Gastroesophageal sphincter (tissue), 4 donors: ENCODE data around the gene ABCC6. TPM values are rescaled to one million over a fixed set of nuclear protein-coding genes. Genes with fewer than 3 reads are reported as not detected.
"Not testable (repeated sequence)": the region's sequence is repeated elsewhere in the genome, so short reads cannot be mapped to it uniquely, and the experiment has no call there.

ENCODE experiments used
- ATAC-seq: fragments of 150-250 bp; one replicate; pipeline ENCODE4 v1.9.1; 2016; ENCODE audit warnings: mild to moderate bottlenecking, moderate library complexity
- H3K27ac ChIP-seq, 4 donors: fragments of 200-600 bp; sonication (generic) in 3 of 4; 1 replicate in 3 of 4; 2 replicates in 1 of 4; pipeline ENCODE4 v1.5.1; 2016 to 2019
- H3K27me3 ChIP-seq: fragments of 200-600 bp; sonication (generic); one replicate; pipeline ENCODE4 v1.5.1; 2019
- H3K36me3 ChIP-seq, 2 donors: fragments of 200-600 bp; sonication (generic); one replicate each; pipeline ENCODE4 v1.5.1; 2019; ENCODE audit warnings: control low read depth in 1 of 2
- H3K4me1 ChIP-seq, 3 donors: fragments of 200-600 bp; sonication (generic); 1 replicate in 2 of 3; 2 replicates in 1 of 3; pipeline ENCODE4 v1.5.1; 2016 to 2019; ENCODE audit warnings: control low read depth in 2 of 3
- H3K4me3 ChIP-seq, 2 donors: fragments of 200-600 bp; sonication (generic); one replicate each; pipeline ENCODE4 v1.5.1; 2019; ENCODE audit warnings: mild to moderate bottlenecking in 1 of 2, moderate library complexity in 1 of 2
- H3K9me3 ChIP-seq, 3 donors: fragments of 200-600 bp; sonication (generic); one replicate each; pipeline ENCODE4 v1.5.1; 2017 to 2019; ENCODE audit warnings: control low read depth in 2 of 3
- POLR2AphosphoS5 ChIP-seq: sonication (generic); formaldehyde crosslinking; IDR thresholded peaks from one replicate; pipeline ENCODE4 v1.6.1; 2017; ENCODE audit warnings: antibody characterized with exemption
- WGBS, 2 donors: methylation state at CpG; one replicate each; pipeline ENCODE4 v1.1.5; 2018; ENCODE audit warnings: low coverage in 1 of 2; 5-methylcytosine and 5-hydroxymethylcytosine counted together
- total RNA-seq, 4 donors: library from RNA; depleted of rRNA; stranded (reverse); fragments of >200 nt; gene quantifications; one replicate each; pipeline ENCODE4 v1.1.0, GENCODE V29; 2016

ABCC6 gene
- 1 to 10 TPM in 1 of 4 donors, under 1 TPM in 3; 0.93 to 1.0 (median 0.94) TPM for total RNA-seq

GRCh38 chr16:16222850-16223661 is at the start of gene ABCC6:
Gene ABCC6, minus strand, starts transcription at chr16:16223494. Its CDS starts 60 bp downstream, at chr16:16223434.
- ATAC-seq: peak; percentile 91
- H3K4me3 ChIP-seq: peak within 1 kb of the TSS; percentile 4 to 40
- WGBS, 2 donors: 20% methylated on average over 1 of the region's 38 CpGs; no CpG with 5 or more reads in 1 of the 2 donors
- H3K27me3 ChIP-seq, H3K27ac ChIP-seq, H3K4me1 ChIP-seq, H3K36me3 ChIP-seq, H3K9me3 ChIP-seq: not testable (repeated sequence)

GRCh38 chr16:16272573-16273221 is 49.4 kb upstream of the ABCC6 start:
- H3K36me3 ChIP-seq: peaks cover 0 to 10% of the 10 kb centered on the region in 2 donors
- H3K27ac ChIP-seq, ATAC-seq, H3K9me3 ChIP-seq, H3K4me1 ChIP-seq, H3K4me3 ChIP-seq, H3K27me3 ChIP-seq: not testable (repeated sequence)
- WGBS, 2 donors: no CpG with 5 or more reads among the region's 14 CpGs

GRCh38 chr16:16271658-16272057 is 48.4 kb upstream of the ABCC6 start:
- H3K27me3 ChIP-seq, ATAC-seq, H3K4me3 ChIP-seq, H3K27ac ChIP-seq, H3K4me1 ChIP-seq, H3K9me3 ChIP-seq: not testable (repeated sequence)
- peaks cover 0 to 10% of the 10 kb centered on the region in 2 donors for H3K36me3 ChIP-seq
- no CpG with 5 or more reads among the region's 8 CpGs for WGBS, 2 donors

GRCh38 chr16:16268185-16268808 is 45.0 kb upstream of the ABCC6 start:
- not testable (repeated sequence) for H3K4me1 ChIP-seq, H3K27ac ChIP-seq, H3K4me3 ChIP-seq, H3K27me3 ChIP-seq, ATAC-seq, H3K9me3 ChIP-seq
- WGBS, 2 donors: 94 to 96% methylated on average over 3 of the region's 10 CpGs
- H3K36me3 ChIP-seq: peaks cover 0 to 16% of the 10 kb centered on the region in 2 donors

DNA sequence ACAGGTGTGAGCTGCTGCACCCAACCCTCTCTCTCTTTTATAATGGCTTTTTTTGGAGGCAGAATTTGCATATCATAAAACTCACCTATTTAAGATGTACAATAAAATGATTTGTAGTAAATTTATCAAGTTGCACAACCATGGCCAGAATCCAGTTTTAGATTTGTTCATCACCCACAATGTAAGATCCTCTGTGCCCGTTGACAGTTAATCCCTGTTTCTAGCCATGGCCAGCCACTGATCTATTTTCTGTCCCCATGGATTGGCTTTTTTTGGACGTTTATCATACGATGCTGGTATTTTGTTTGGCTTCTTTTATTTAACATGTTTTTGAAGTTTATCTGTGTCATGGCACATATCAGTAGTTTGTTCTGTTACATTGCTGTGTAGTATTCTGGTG is 44.4 kb upstream of the ABCC6 start:
- H3K9me3 ChIP-seq, H3K27ac ChIP-seq, H3K4me3 ChIP-seq, ATAC-seq, H3K4me1 ChIP-seq, H3K27me3 ChIP-seq: not testable (repeated sequence)
- WGBS, 2 donors: no CpG with 5 or more reads among the region's 3 CpGs
- H3K36me3 ChIP-seq: peaks cover 0 to 16% of the 10 kb centered on the region in 2 donors

GRCh38 chr16:16265044-16265443 is 41.8 kb upstream of the ABCC6 start:
- Histone ChIP-seq H3K27ac (peak overlapping the region in 1 of 4 donors; percentile 66), H3K36me3 (peaks cover 0 to 16% of the 10 kb centered on the region in 2 donors)
- not testable (repeated sequence) for H3K4me3 ChIP-seq, H3K4me1 ChIP-seq, H3K9me3 ChIP-seq, H3K27me3 ChIP-seq
- peak; percentile 61 for ATAC-seq
- WGBS, 2 donors: 90% methylated on average over 3 of the region's 9 CpGs; no CpG with 5 or more reads in 1 of the 2 donors
- TF ChIP-seq POLR2AphosphoS5: peak; percentile 17

- not testable (repeated sequence) for H3K9me3 ChIP-seq, ATAC-seq, H3K27me3 ChIP-seq, H3K4me1 ChIP-seq, H3K4me3 ChIP-seq, H3K27ac ChIP-seq
- no CpG with 5 or more reads among the region's 2 CpGs for WGBS, 2 donors
- H3K36me3 ChIP-seq: peaks cover 0 to 14% of the 10 kb centered on the region in 2 donors
Observed at GRCh38 chr16:16263947-16264346, 40.7 kb upstream of the ABCC6 start.

- H3K9me3 ChIP-seq, H3K4me1 ChIP-seq, H3K27ac ChIP-seq, ATAC-seq, H3K36me3 ChIP-seq, H3K4me3 ChIP-seq, H3K27me3 ChIP-seq: not testable (repeated sequence)
- WGBS, 2 donors: no CpG with 5 or more reads among the region's 15 CpGs
Observed at GRCh38 chr16:16262954-16263555, 39.8 kb upstream of the ABCC6 start.

GRCh38 chr16:16259971-16260370 is 36.7 kb upstream of the ABCC6 start:
- H3K4me3 ChIP-seq, H3K27me3 ChIP-seq, H3K36me3 ChIP-seq, H3K27ac ChIP-seq, H3K9me3 ChIP-seq, H3K4me1 ChIP-seq, ATAC-seq: not testable (repeated sequence)
- 100% methylated on average over 1 of the region's 4 CpGs; no CpG with 5 or more reads in 1 of the 2 donors for WGBS, 2 donors

DNA sequence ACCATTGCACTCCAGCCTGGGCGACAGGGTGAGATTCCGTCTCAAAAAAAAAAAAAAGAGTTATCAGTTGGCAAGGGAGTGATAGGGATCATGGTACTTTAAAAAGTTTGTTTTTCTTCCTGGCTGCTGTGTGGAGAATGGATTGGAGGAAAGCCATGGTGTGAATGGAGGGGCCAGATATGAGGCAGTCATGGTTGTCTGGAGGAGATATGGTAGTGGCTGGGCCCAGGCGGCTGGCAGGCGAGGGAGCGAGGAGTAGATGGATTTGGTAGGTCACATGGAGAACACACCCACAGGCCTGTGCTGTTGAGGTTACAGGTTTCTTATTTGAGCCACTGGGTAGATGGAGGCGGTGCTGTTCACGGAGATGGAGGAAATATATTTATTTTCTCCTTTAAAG is 35.5 kb upstream of the ABCC6 start:
- H3K36me3 ChIP-seq, H3K9me3 ChIP-seq, H3K27me3 ChIP-seq, ATAC-seq, H3K27ac ChIP-seq, H3K4me3 ChIP-seq, H3K4me1 ChIP-seq: not testable (repeated sequence)
- 83 to 90% methylated on average over 2 to 5 of the region's 7 CpGs for WGBS, 2 donors

DNA sequence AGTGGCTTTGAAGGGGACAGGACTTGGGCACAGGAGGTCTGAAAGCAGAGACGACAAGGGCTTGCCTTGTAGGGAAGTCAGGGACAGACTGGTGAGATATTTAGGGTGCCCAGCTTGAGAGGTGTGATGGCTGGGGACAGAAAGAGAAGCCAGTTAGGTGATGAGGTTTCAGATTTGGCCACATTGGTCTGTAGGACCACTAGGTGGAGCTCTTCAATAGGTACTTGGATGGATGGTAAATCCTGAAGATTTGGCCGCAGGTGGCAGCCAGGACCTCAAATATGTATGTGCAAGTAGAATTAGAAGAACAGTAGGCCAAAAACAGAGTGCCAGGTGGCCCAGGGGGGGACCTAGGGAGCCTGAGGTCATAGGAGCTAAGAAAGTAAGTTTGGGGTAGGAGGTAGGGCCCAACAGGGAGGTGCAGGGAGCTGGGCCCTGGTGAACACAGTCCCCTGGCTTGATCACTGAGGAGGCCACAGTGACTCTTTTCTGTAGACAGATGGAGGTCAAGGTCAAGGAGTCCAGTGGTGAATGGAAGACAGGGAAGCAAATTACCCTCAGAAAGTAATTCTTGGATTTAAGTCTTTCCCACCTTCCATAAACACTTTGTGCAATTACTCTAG is 34.1 kb upstream of the ABCC6 start:
- H3K27me3 ChIP-seq, H3K9me3 ChIP-seq, H3K4me1 ChIP-seq, H3K36me3 ChIP-seq, ATAC-seq, H3K4me3 ChIP-seq, H3K27ac ChIP-seq: not testable (repeated sequence)
- 38% methylated on average over 2 of the region's 2 CpGs; no CpG with 5 or more reads in 1 of the 2 donors for WGBS, 2 donors

DNA sequence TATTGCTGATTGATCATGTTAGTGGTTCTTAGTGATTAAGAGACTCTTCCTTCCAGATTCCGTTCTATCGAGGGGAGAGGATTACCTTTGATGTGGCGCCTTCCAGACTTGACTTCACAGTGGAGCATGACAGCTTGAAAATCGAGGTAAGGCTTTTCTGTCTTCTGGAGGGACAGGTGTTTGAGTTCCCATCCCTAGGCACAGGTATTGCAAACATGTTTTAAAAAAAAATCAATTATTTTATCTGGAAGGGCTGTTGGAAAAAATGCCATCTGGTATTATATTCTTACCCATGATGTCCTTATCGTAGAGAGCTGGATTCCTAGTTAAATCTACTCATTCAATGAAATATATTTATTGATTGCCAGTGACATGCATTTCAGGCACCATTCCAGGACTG is 29.1 kb upstream of the ABCC6 start:
- not testable (repeated sequence) for H3K4me1 ChIP-seq, H3K27ac ChIP-seq
- no CpG with 5 or more reads among the region's 5 CpGs for WGBS, 2 donors

More for the DNA sequence above, 29.1 kb upstream of the ABCC6 start:
- H3K36me3 ChIP-seq, H3K9me3 ChIP-seq, H3K27me3 ChIP-seq, H3K4me3 ChIP-seq, ATAC-seq: not testable (repeated sequence)
